Ectodermal cell (in vitro differentiated cells): Measurements from ENCODE around the gene BRINP1. TPM values are rescaled to one million over a fixed set of nuclear protein-coding genes. Genes with fewer than 3 reads are reported as not detected.

Experiments used
- H3K27ac ChIP-seq: 2 replicates; pipeline ENCODE4 v1.7.0; 2013; ENCODE audit warnings: mild to moderate bottlenecking, low read depth, low read length; ENCODE audit not compliant: insufficient read depth, poor library complexity, severe bottlenecking
- H3K27me3 ChIP-seq: 2 replicates; pipeline ENCODE4 v1.7.0; 2013; ENCODE audit warnings: mild to moderate bottlenecking, low read length; ENCODE audit not compliant: insufficient read depth, control insufficient read depth, poor library complexity, severe bottlenecking
- H3K36me3 ChIP-seq: one replicate; pipeline ENCODE4 v1.7.0; 2013; ENCODE audit warnings: low read length; ENCODE audit not compliant: control insufficient read depth, insufficient read depth
- H3K4me1 ChIP-seq: one replicate; pipeline ENCODE4 v1.7.0; 2013; ENCODE audit warnings: low read length; ENCODE audit not compliant: control insufficient read depth, insufficient read depth
- H3K4me3 ChIP-seq: 2 replicates; pipeline ENCODE4 v1.7.0; 2013; ENCODE audit warnings: low read depth, low read length, control low read depth; ENCODE audit not compliant: insufficient read depth
- H3K9me3 ChIP-seq: 2 replicates; pipeline ENCODE4 v1.7.0; 2013; ENCODE audit warnings: mild to moderate bottlenecking, low read length, moderate library complexity; ENCODE audit not compliant: control insufficient read depth
- WGBS, 2 experiments: methylation state at CpG; one replicate each; pipeline ENCODE4 v1.1.7; 2013; ENCODE audit warnings: missing lambda C conversion rate in 2 of 2; 5-methylcytosine and 5-hydroxymethylcytosine counted together
- polyA plus RNA-seq, 4 experiments: library from polyadenylated mRNA; stranded (reverse); fragments of 50-300 nt; gene quantifications; one replicate each; pipeline ENCODE4 v1.2.3, GENCODE V29; 2013

BRINP1 gene
- 0.83 TPM for polyA plus RNA-seq (2013, experiment 1 of 4)
- polyA plus RNA-seq (2013, experiment 2 of 4), result 0.69 TPM
- polyA plus RNA-seq (2013, experiment 3 of 4), result 1.3 TPM
- polyA plus RNA-seq (2013, experiment 4 of 4), result 0.81 TPM

- H3K36me3 ChIP-seq, result no peaks in the 10 kb centered on the region
- peak within 1 kb of the TSS; percentile 50 for H3K4me3 ChIP-seq
- no peaks in the 10 kb centered on the region for H3K9me3 ChIP-seq
- 0 to 1% methylated on average over 91 of the region's 91 CpGs for WGBS, 2 experiments
- peaks cover 46% of the 10 kb centered on the region for H3K27me3 ChIP-seq
- H3K27ac ChIP-seq, result no peak within 1 kb of the TSS
- H3K4me1 ChIP-seq, result peaks cover 16% of the 10 kb centered on the region
Observed at GRCh38 chr9:119368681-119369581, at the start of gene BRINP1. BRINP1 (minus strand) TSS chr9:119369435; CDS start chr9:119313355, 56,080 bp downstream.

- no peak overlapping the region for H3K27ac ChIP-seq
- no peaks in the 10 kb centered on the region for H3K36me3 ChIP-seq
- H3K4me3 ChIP-seq, result no peak overlapping the region
- no peaks in the 10 kb centered on the region for H3K4me1 ChIP-seq
- no peaks in the 10 kb centered on the region for H3K9me3 ChIP-seq
- 80 to 94% methylated on average over 1 of the region's 1 CpG for WGBS, 2 experiments
- no peaks in the 10 kb centered on the region for H3K27me3 ChIP-seq
Observed at GRCh38 chr9:119418721-119419120, 49.5 kb upstream of the BRINP1 start.

- Histone ChIP-seq H3K9me3 (no peaks in the 10 kb centered on the region), H3K27me3 (no peaks in the 10 kb centered on the region), H3K27ac (no peak overlapping the region), H3K4me1 (no peaks in the 10 kb centered on the region), H3K4me3 (no peak overlapping the region), H3K36me3 (no peaks in the 10 kb centered on the region)
Observed at GRCh38 chr9:119416793-119417192, 47.6 kb upstream of the BRINP1 start.

- WGBS, 2 experiments, result 89 to 93% methylated on average over 4 of the region's 4 CpGs
- H3K4me1 ChIP-seq, result no peaks in the 10 kb centered on the region
Observed at GRCh38 chr9:119412399-119412798, 43.2 kb upstream of the BRINP1 start.

GRCh38 chr9:119409552-119409951 lies 40.3 kb upstream of the BRINP1 start:
- no peak overlapping the region for H3K27ac ChIP-seq
- no peaks in the 10 kb centered on the region for H3K36me3 ChIP-seq
- no peaks in the 10 kb centered on the region for H3K27me3 ChIP-seq
- H3K4me1 ChIP-seq, result no peaks in the 10 kb centered on the region
- H3K4me3 ChIP-seq, result no peak overlapping the region
- H3K9me3 ChIP-seq, result no peaks in the 10 kb centered on the region
- WGBS, 2 experiments, result 94 to 95% methylated on average over 3 of the region's 3 CpGs

More at GRCh38 chr9:119412399-119412798, 43.2 kb upstream of the BRINP1 start:
- Histone ChIP-seq H3K9me3 (no peaks in the 10 kb centered on the region), H3K27ac (no peak overlapping the region), H3K27me3 (no peaks in the 10 kb centered on the region), H3K36me3 (no peaks in the 10 kb centered on the region), H3K4me3 (no peak overlapping the region)

- no peaks in the 10 kb centered on the region for H3K36me3 ChIP-seq
Observed at GRCh38 chr9:119400606-119401005, 31.4 kb upstream of the BRINP1 start.

GRCh38 chr9:119398350-119398749 lies 29.1 kb upstream of the BRINP1 start:
- no peaks in the 10 kb centered on the region for H3K36me3 ChIP-seq
- no peaks in the 10 kb centered on the region for H3K4me1 ChIP-seq
- WGBS, 2 experiments, result 90 to 97% methylated on average over 2 of the region's 2 CpGs
- H3K27me3 ChIP-seq, result no peaks in the 10 kb centered on the region
- no peak overlapping the region for H3K27ac ChIP-seq
- H3K4me3 ChIP-seq, result no peak overlapping the region
- H3K9me3 ChIP-seq, result no peaks in the 10 kb centered on the region

More at GRCh38 chr9:119400606-119401005, 31.4 kb upstream of the BRINP1 start:
- H3K27me3 ChIP-seq, result no peaks in the 10 kb centered on the region
- H3K9me3 ChIP-seq, result no peaks in the 10 kb centered on the region
- 79 to 87% methylated on average over 2 of the region's 2 CpGs for WGBS, 2 experiments
- no peak overlapping the region for H3K4me3 ChIP-seq
- H3K4me1 ChIP-seq, result no peaks in the 10 kb centered on the region
- no peak overlapping the region for H3K27ac ChIP-seq

- Histone ChIP-seq H3K4me3 (no peak overlapping the region), H3K9me3 (no peaks in the 10 kb centered on the region), H3K27ac (no peak overlapping the region), H3K36me3 (no peaks in the 10 kb centered on the region), H3K27me3 (no peaks in the 10 kb centered on the region), H3K4me1 (no peaks in the 10 kb centered on the region)
Observed at GRCh38 chr9:119391878-119392277, 22.6 kb upstream of the BRINP1 start.

GRCh38 chr9:119375892-119376291 lies 6.7 kb upstream of the BRINP1 start:
- Histone ChIP-seq H3K36me3 (no peaks in the 10 kb centered on the region), H3K27ac (no peak overlapping the region), H3K9me3 (no peaks in the 10 kb centered on the region), H3K4me1 (no peaks in the 10 kb centered on the region), H3K27me3 (no peaks in the 10 kb centered on the region), H3K4me3 (no peak overlapping the region)
- 35 to 36% methylated on average over 3 of the region's 3 CpGs for WGBS, 2 experiments

- H3K36me3 ChIP-seq, result no peaks in the 10 kb centered on the region
- no peak overlapping the region for H3K4me3 ChIP-seq
- H3K27me3 ChIP-seq, result peaks cover 29% of the 10 kb centered on the region
- H3K27ac ChIP-seq, result no peak overlapping the region
- no peaks in the 10 kb centered on the region for H3K9me3 ChIP-seq
- peaks cover 16% of the 10 kb centered on the region for H3K4me1 ChIP-seq
- WGBS, 2 experiments, result 96 to 100% methylated on average over 2 of the region's 2 CpGs
Observed at GRCh38 chr9:119372951-119373350, 3.7 kb upstream of the BRINP1 start.
